Measurements from ENCODE around the gene DCN.

The DCN gene

GRCh38 chr12:91126516-91126915 lies 56.1 kb downstream of the DCN start:
- no peak overlapping the region for H4K5ac ChIP-seq (ENCODE audit: low read length)
- no peaks in the 10 kb centered on the region for H3K79me2 ChIP-seq (ENCODE audit: control insufficient read depth, insufficient read depth, low read length)
- no peak overlapping the region for H2AK5ac ChIP-seq (ENCODE audit: low read length)
- no peak overlapping the region for H3K9ac ChIP-seq (ENCODE audit: low read length)
- H3K79me1 ChIP-seq (ENCODE audit: low read length), result no peaks in the 10 kb centered on the region
- no peak overlapping the region for H2BK120ac ChIP-seq (ENCODE audit: low read depth, low read length)
- H3K23ac ChIP-seq (ENCODE audit: low read length), result no peak overlapping the region
- no peak for DNase-seq
- H2BK5ac ChIP-seq (ENCODE audit: low read length), result no peak overlapping the region
- no peak overlapping the region for H3K27ac ChIP-seq (ENCODE audit: low read depth, low read length)
- H3K4me2 ChIP-seq (ENCODE audit: low read length), result no peak overlapping the region
- no peaks in the 10 kb centered on the region for H3K4me1 ChIP-seq (ENCODE audit: control insufficient read depth, low read depth, low read length)
- H3K56ac ChIP-seq (ENCODE audit: low read length), result no peak overlapping the region
- WGBS (ENCODE audit: extremely low coverage, insufficient coverage, low lambda C conversion rate), result no CpG with 5 or more reads among the region's 1 CpG
- no peak overlapping the region for H3K4me3 ChIP-seq (ENCODE audit: low read length)
- H4K8ac ChIP-seq (ENCODE audit: low read depth, low read length), result no peak overlapping the region
- no peaks in the 10 kb centered on the region for H3K27me3 ChIP-seq (ENCODE audit: insufficient read depth, low read length, poor library complexity)
- H3K36me3 ChIP-seq (ENCODE audit: control insufficient read depth, insufficient read depth, low read length), result no peaks in the 10 kb centered on the region
- H3K4ac ChIP-seq (ENCODE audit: low read depth, low read length), result no peak overlapping the region
- H2BK15ac ChIP-seq (replicated peaks; ENCODE audit: low read depth), result no peak overlapping the region
- no peak overlapping the region for H3K18ac ChIP-seq (ENCODE audit: low read length)

- no peak overlapping the region for H3K18ac ChIP-seq (ENCODE audit: low read length)
- no CpG with 5 or more reads among the region's 5 CpGs for WGBS (ENCODE audit: extremely low coverage, insufficient coverage, low lambda C conversion rate)
- H3K79me2 ChIP-seq (ENCODE audit: control insufficient read depth, insufficient read depth, low read length), result no peaks in the 10 kb centered on the region
- H3K27ac ChIP-seq (ENCODE audit: low read depth, low read length), result no peak overlapping the region
- H4K8ac ChIP-seq (ENCODE audit: low read depth, low read length), result no peak overlapping the region
- no peak overlapping the region for H2BK5ac ChIP-seq (ENCODE audit: low read length)
- no peak overlapping the region for H3K56ac ChIP-seq (ENCODE audit: low read length)
- H3K36me3 ChIP-seq (ENCODE audit: control insufficient read depth, insufficient read depth, low read length), result no peaks in the 10 kb centered on the region
- no peaks in the 10 kb centered on the region for H3K27me3 ChIP-seq (ENCODE audit: insufficient read depth, low read length, poor library complexity)
- H2BK120ac ChIP-seq (ENCODE audit: low read depth, low read length), result no peak overlapping the region
- H4K5ac ChIP-seq (ENCODE audit: low read length), result no peak overlapping the region
- no peak for DNase-seq
- H2AK5ac ChIP-seq (ENCODE audit: low read length), result no peak overlapping the region
- no peaks in the 10 kb centered on the region for H3K79me1 ChIP-seq (ENCODE audit: low read length)
- no peak overlapping the region for H3K4me2 ChIP-seq (ENCODE audit: low read length)
- H3K4me1 ChIP-seq (ENCODE audit: control insufficient read depth, low read depth, low read length), result no peaks in the 10 kb centered on the region
- H2BK15ac ChIP-seq (replicated peaks; ENCODE audit: low read depth), result no peak overlapping the region
- no peak overlapping the region for H3K23ac ChIP-seq (ENCODE audit: low read length)
- no peak overlapping the region for H3K9ac ChIP-seq (ENCODE audit: low read length)
- H3K4ac ChIP-seq (ENCODE audit: low read depth, low read length), result no peak overlapping the region
- H3K4me3 ChIP-seq (ENCODE audit: low read length), result no peak overlapping the region
These were observed 59.2 kb downstream of the DCN start for GRCh38 chr12:91123236-91123916.

GRCh38 chr12:91120781-91121180 lies 61.8 kb downstream of the DCN start:
- Histone ChIP-seq H3K27me3 (ENCODE audit: insufficient read depth, low read length, poor library complexity) (no peaks in the 10 kb centered on the region), H3K18ac (ENCODE audit: low read length) (no peak overlapping the region), H3K4me2 (ENCODE audit: low read length) (no peak overlapping the region), H3K4me1 (ENCODE audit: control insufficient read depth, low read depth, low read length) (no peaks in the 10 kb centered on the region), H4K8ac (ENCODE audit: low read depth, low read length) (no peak overlapping the region), H3K27ac (ENCODE audit: low read depth, low read length) (no peak overlapping the region), H3K4ac (ENCODE audit: low read depth, low read length) (no peak overlapping the region), H2BK5ac (ENCODE audit: low read length) (no peak overlapping the region), H3K9ac (ENCODE audit: low read length) (no peak overlapping the region), H2BK15ac (replicated peaks; ENCODE audit: low read depth) (no peak overlapping the region), H2BK120ac (ENCODE audit: low read depth, low read length) (no peak overlapping the region), H3K79me1 (ENCODE audit: low read length) (no peaks in the 10 kb centered on the region), H2AK5ac (ENCODE audit: low read length) (no peak overlapping the region), H3K4me3 (ENCODE audit: low read length) (no peak overlapping the region), H4K5ac (ENCODE audit: low read length) (no peak overlapping the region), H3K23ac (ENCODE audit: low read length) (no peak overlapping the region), H3K79me2 (ENCODE audit: control insufficient read depth, insufficient read depth, low read length) (no peaks in the 10 kb centered on the region), H3K36me3 (ENCODE audit: control insufficient read depth, insufficient read depth, low read length) (no peaks in the 10 kb centered on the region), H3K56ac (ENCODE audit: low read length) (no peak overlapping the region)
- DNase-seq, result no peak

GRCh38 chr12:91119089-91119488 lies 63.5 kb downstream of the DCN start:
- Histone ChIP-seq H3K4ac (ENCODE audit: low read depth, low read length) (no peak overlapping the region), H3K23ac (ENCODE audit: low read length) (no peak overlapping the region), H3K4me3 (ENCODE audit: low read length) (no peak overlapping the region), H3K4me1 (ENCODE audit: control insufficient read depth, low read depth, low read length) (no peaks in the 10 kb centered on the region), H3K79me1 (ENCODE audit: low read length) (no peaks in the 10 kb centered on the region), H3K79me2 (ENCODE audit: control insufficient read depth, insufficient read depth, low read length) (no peaks in the 10 kb centered on the region), H2BK15ac (replicated peaks; ENCODE audit: low read depth) (no peak overlapping the region), H3K18ac (ENCODE audit: low read length) (no peak overlapping the region), H2BK120ac (ENCODE audit: low read depth, low read length) (no peak overlapping the region), H2AK5ac (ENCODE audit: low read length) (no peak overlapping the region), H3K9ac (ENCODE audit: low read length) (no peak overlapping the region), H3K36me3 (ENCODE audit: control insufficient read depth, insufficient read depth, low read length) (no peaks in the 10 kb centered on the region), H3K27me3 (ENCODE audit: insufficient read depth, low read length, poor library complexity) (no peaks in the 10 kb centered on the region), H2BK5ac (ENCODE audit: low read length) (no peak overlapping the region), H3K56ac (ENCODE audit: low read length) (no peak overlapping the region), H3K27ac (ENCODE audit: low read depth, low read length) (no peak overlapping the region), H4K5ac (ENCODE audit: low read length) (no peak overlapping the region), H3K4me2 (ENCODE audit: low read length) (no peak overlapping the region), H4K8ac (ENCODE audit: low read depth, low read length) (no peak overlapping the region)
- DNase-seq, result no peak
- WGBS (ENCODE audit: extremely low coverage, insufficient coverage, low lambda C conversion rate), result no CpG with 5 or more reads among the region's 1 CpG

GRCh38 chr12:91113621-91114020 lies 69.0 kb downstream of the DCN start:
- no peak overlapping the region for H4K5ac ChIP-seq (ENCODE audit: low read length)
- H3K36me3 ChIP-seq (ENCODE audit: control insufficient read depth, insufficient read depth, low read length), result no peaks in the 10 kb centered on the region
- H3K9ac ChIP-seq (ENCODE audit: low read length), result no peak overlapping the region
- no peak overlapping the region for H3K4me2 ChIP-seq (ENCODE audit: low read length)
- H2AK5ac ChIP-seq (ENCODE audit: low read length), result no peak overlapping the region
- H3K4ac ChIP-seq (ENCODE audit: low read depth, low read length), result no peak overlapping the region
- no peak overlapping the region for H3K56ac ChIP-seq (ENCODE audit: low read length)
- DNase-seq, result no peak
- H3K79me1 ChIP-seq (ENCODE audit: low read length), result no peaks in the 10 kb centered on the region
- H3K79me2 ChIP-seq (ENCODE audit: control insufficient read depth, insufficient read depth, low read length), result no peaks in the 10 kb centered on the region
- no CpG with 5 or more reads among the region's 6 CpGs for WGBS (ENCODE audit: extremely low coverage, insufficient coverage, low lambda C conversion rate)
- no peak overlapping the region for H2BK5ac ChIP-seq (ENCODE audit: low read length)
- H2BK120ac ChIP-seq (ENCODE audit: low read depth, low read length), result no peak overlapping the region
- H3K4me3 ChIP-seq (ENCODE audit: low read length), result no peak overlapping the region
- H3K23ac ChIP-seq (ENCODE audit: low read length), result no peak overlapping the region
- no peaks in the 10 kb centered on the region for H3K27me3 ChIP-seq (ENCODE audit: insufficient read depth, low read length, poor library complexity)
- no peak overlapping the region for H3K27ac ChIP-seq (ENCODE audit: low read depth, low read length)
- no peak overlapping the region for H2BK15ac ChIP-seq (replicated peaks; ENCODE audit: low read depth)
- H4K8ac ChIP-seq (ENCODE audit: low read depth, low read length), result no peak overlapping the region
- H3K18ac ChIP-seq (ENCODE audit: low read length), result no peak overlapping the region
- no peaks in the 10 kb centered on the region for H3K4me1 ChIP-seq (ENCODE audit: control insufficient read depth, low read depth, low read length)
